H9 (cell line): ENCODE measurements around the gene CTU1. TPM values are rescaled to one million over a fixed set of nuclear protein-coding genes. Genes with fewer than 3 reads are reported as not detected.

Source experiments
- DNase-seq: peaks from one replicate; pipeline ENCODE4 v3.0.0-alpha.2; 2017
- H2AFZ ChIP-seq: one replicate; pipeline ENCODE4 v1.6.1; 2013; ENCODE audit warnings: mild to moderate bottlenecking, low read length, control low read depth, moderate library complexity
- H2AK5ac ChIP-seq: 2 replicates; pipeline ENCODE4 v1.6.1; 2013; ENCODE audit warnings: low read length, control low read depth, mixed read lengths; ENCODE audit not compliant: insufficient read length
- H2BK120ac ChIP-seq: one replicate; pipeline ENCODE4 v1.6.1; 2013; ENCODE audit warnings: low read depth, mild to moderate bottlenecking, low read length, control low read depth, inconsistent platforms; ENCODE audit not compliant: poor library complexity, severe bottlenecking
- H2BK12ac ChIP-seq: 2 replicates; pipeline ENCODE4 v1.6.1; 2013; ENCODE audit warnings: low read length, control low read depth, mixed read lengths, low read depth; ENCODE audit not compliant: insufficient read length
- H2BK15ac ChIP-seq: 2 replicates; pipeline ENCODE4 v1.6.1; 2013; ENCODE audit warnings: low read depth, low read length, control low read depth
- H2BK20ac ChIP-seq: one replicate; pipeline ENCODE4 v1.6.1; 2013; ENCODE audit warnings: low read depth, mild to moderate bottlenecking, low read length, control low read depth, inconsistent platforms; ENCODE audit not compliant: poor library complexity, severe bottlenecking
- H2BK5ac ChIP-seq: 2 replicates; pipeline ENCODE4 v1.6.1; 2013; ENCODE audit warnings: low read length, control low read depth, mixed read lengths; ENCODE audit not compliant: insufficient read length
- H3K14ac ChIP-seq: 2 replicates; pipeline ENCODE4 v1.6.1; 2013; ENCODE audit warnings: low read length, control low read depth; ENCODE audit not compliant: insufficient read depth
- H3K18ac ChIP-seq: 2 replicates; pipeline ENCODE4 v1.6.1; 2013; ENCODE audit warnings: low read depth, mild to moderate bottlenecking, mixed read lengths, low read length, control low read depth; ENCODE audit not compliant: insufficient read length
- H3K23ac ChIP-seq: 2 replicates; pipeline ENCODE4 v1.6.1; 2013; ENCODE audit warnings: low read length, control low read depth, mixed read lengths, low read depth; ENCODE audit not compliant: insufficient read length
- H3K23me2 ChIP-seq: 2 replicates; pipeline ENCODE4 v1.6.1; 2013; ENCODE audit warnings: low read depth, mild to moderate bottlenecking, mixed read lengths, low read length, control low read depth; ENCODE audit not compliant: insufficient read length, poor library complexity, severe bottlenecking
- H3K27ac ChIP-seq: 2 replicates; pipeline ENCODE4 v1.5.1; 2013; ENCODE audit warnings: low read length, control low read depth, mixed read lengths, low read depth; ENCODE audit not compliant: insufficient read length
- H3K27me3 ChIP-seq: 2 replicates; pipeline ENCODE4 v1.6.1; 2013; ENCODE audit warnings: low read length, control low read depth, inconsistent platforms; ENCODE audit not compliant: insufficient read depth
- H3K4ac ChIP-seq: 2 replicates; pipeline ENCODE4 v1.6.1; 2013; ENCODE audit warnings: low read depth, mild to moderate bottlenecking, control low read depth, inconsistent platforms, low read length, moderate library complexity
- H3K4me1 ChIP-seq: 2 replicates; pipeline ENCODE4 v1.6.1; 2013; ENCODE audit warnings: low read length, control low read depth, inconsistent platforms; ENCODE audit not compliant: insufficient read depth
- H3K4me2 ChIP-seq: 2 replicates; pipeline ENCODE4 v1.6.1; 2013; ENCODE audit warnings: low read length, control low read depth, mixed read lengths; ENCODE audit not compliant: insufficient read length, insufficient read depth
- H3K56ac ChIP-seq: 2 replicates; pipeline ENCODE4 v1.6.1; 2013; ENCODE audit warnings: low read depth, mild to moderate bottlenecking, mixed read lengths, low read length, control low read depth; ENCODE audit not compliant: insufficient read length
- H3K79me1 ChIP-seq: 2 replicates; pipeline ENCODE4 v1.6.1; 2013; ENCODE audit warnings: low read depth, mild to moderate bottlenecking, moderate library complexity, low read length, control low read depth, inconsistent platforms; ENCODE audit not compliant: insufficient read depth, poor library complexity, severe bottlenecking
- H3K79me2 ChIP-seq: 2 replicates; pipeline ENCODE4 v1.6.1; 2013; ENCODE audit warnings: low read length, control low read depth, inconsistent platforms; ENCODE audit not compliant: insufficient read depth
- H3K9ac ChIP-seq: 2 replicates; pipeline ENCODE4 v1.6.1; 2013; ENCODE audit warnings: low read length, control low read depth, mixed read lengths; ENCODE audit not compliant: insufficient read length; ENCODE audit errors: extremely low read depth
- H3K9me3 ChIP-seq: one replicate; pipeline ENCODE4 v1.6.1; 2013; ENCODE audit warnings: low read depth, low read length, inconsistent platforms; ENCODE audit not compliant: control insufficient read depth
- H3T11ph ChIP-seq: one replicate; pipeline ENCODE4 v1.6.1; 2013; ENCODE audit warnings: mild to moderate bottlenecking, low read length, control low read depth, inconsistent platforms
- H4K20me1 ChIP-seq: one replicate; pipeline ENCODE4 v1.6.1; 2013; ENCODE audit not compliant: control insufficient read depth, insufficient read length, insufficient read depth
- H4K5ac ChIP-seq: 2 replicates; pipeline ENCODE4 v1.6.1; 2013; ENCODE audit warnings: low read depth, mild to moderate bottlenecking, mixed read lengths, low read length, control low read depth; ENCODE audit not compliant: insufficient read length
- H4K8ac ChIP-seq: replicated peaks from 2 replicates; pipeline ENCODE4 v1.6.1; 2013; ENCODE audit warnings: low read length, control low read depth, mixed read lengths, low read depth; ENCODE audit not compliant: insufficient read length
- H4K91ac ChIP-seq: 2 replicates; pipeline ENCODE4 v1.6.1; 2013; ENCODE audit warnings: low read depth, mild to moderate bottlenecking, moderate library complexity, mixed read lengths, low read length, control low read depth; ENCODE audit not compliant: insufficient read length
- H3K27ac Mint-ChIP-seq, 3 experiments: 2 replicates in 2 of 3; 3 replicates in 1 of 3; pipeline ENCODE4 v1.8.0; 2020 to 2021; ENCODE audit warnings: mixed read lengths in 3 of 3, mild to moderate bottlenecking in 1 of 3, moderate library complexity in 1 of 3
- H3K27me3 Mint-ChIP-seq: 2 replicates; pipeline ENCODE4 v1.8.0; 2021; ENCODE audit warnings: low read depth, mild to moderate bottlenecking, moderate library complexity, mixed read lengths
- H3K36me3 Mint-ChIP-seq, 3 experiments: 2 replicates in 2 of 3; 3 replicates in 1 of 3; pipeline ENCODE4 v1.8.0; 2020 to 2021; ENCODE audit warnings: low read depth in 3 of 3, mixed read lengths in 3 of 3; ENCODE audit not compliant: insufficient read depth in 1 of 3
- H3K4me1 Mint-ChIP-seq, 2 experiments: 2 replicates each; pipeline ENCODE4 v1.8.0; 2020; ENCODE audit warnings: mixed read lengths in 2 of 2
- H3K4me3 Mint-ChIP-seq, 2 experiments: 2 replicates in 1 of 2; 3 replicates in 1 of 2; pipeline ENCODE4 v1.8.0; 2020 to 2021; ENCODE audit warnings: mild to moderate bottlenecking in 2 of 2, mixed read lengths in 2 of 2, moderate library complexity in 1 of 2
- H3K9me3 Mint-ChIP-seq, 2 experiments: 2 replicates in 1 of 2; 3 replicates in 1 of 2; pipeline ENCODE4 v1.8.0; 2020; ENCODE audit warnings: mild to moderate bottlenecking in 2 of 2, mixed read lengths in 2 of 2, moderate library complexity in 1 of 2
- CTCF ChIP-seq: fragments of 200-600 bp; sonication (generic); conservative IDR thresholded peaks from 3 replicates; pipeline ENCODE4 v1.8.0; 2021; ENCODE audit warnings: antibody characterized with exemption, mild to moderate bottlenecking
- WGBS: extraction: QIAGEN DNeasy Blood & Tissue Kit; methylation state at CpG from one replicate; pipeline ENCODE4 v1.1.7; 2013; ENCODE audit warnings: missing lambda C conversion rate, low lambda C conversion rate, mixed read lengths; ENCODE audit not compliant: insufficient read length; ENCODE audit errors: extremely low coverage; 5-methylcytosine and 5-hydroxymethylcytosine counted together
- total RNA-seq: library from RNA; stranded (reverse); gene quantifications from 2 replicates; pipeline ENCODE4 v1.2.1, GENCODE V29; 2021

CTU1 gene
- total RNA-seq, 1 experiment from 2014 or later = 8.8 TPM

GRCh38 chr19:51124729-51125128 is 16.5 kb upstream of the CTU1 start, which contains the start of gene SIGLEC9:
Gene SIGLEC9 (plus strand): TSS chr19:51124906. CDS start chr19:51124975, 69 bp downstream.
- Histone ChIP-seq H3K4ac (no peak within 1 kb of the TSS), H3K23me2 (no peaks in the 10 kb centered on the region), H2AK5ac (no peak within 1 kb of the TSS), H2AFZ (no peak within 1 kb of the TSS), H2BK20ac (no peak within 1 kb of the TSS), H3K14ac (no peak within 1 kb of the TSS), H4K5ac (no peak within 1 kb of the TSS), H3K4me1 (no peaks in the 10 kb centered on the region), H3K56ac (no peak within 1 kb of the TSS), H2BK12ac (no peak within 1 kb of the TSS), H4K20me1 (no peaks in the 10 kb centered on the region), H3K9me3 (no peaks in the 10 kb centered on the region), H4K91ac (no peak within 1 kb of the TSS), H3K79me2 (no peaks in the 10 kb centered on the region), H4K8ac (no peak within 1 kb of the TSS), H2BK5ac (no peak within 1 kb of the TSS), H3T11ph (no peak within 1 kb of the TSS), H3K4me2 (no peak within 1 kb of the TSS), H3K27me3 (no peaks in the 10 kb centered on the region), H3K18ac (no peak within 1 kb of the TSS), H3K79me1 (no peaks in the 10 kb centered on the region), H3K9ac (no peak within 1 kb of the TSS), H3K23ac (no peak within 1 kb of the TSS), H3K27ac (no peak within 1 kb of the TSS), H2BK15ac (no peak within 1 kb of the TSS), H2BK120ac (no peak within 1 kb of the TSS)
- peaks cover 19% of the 10 kb centered on the region for H3K27me3 Mint-ChIP-seq
- H3K4me1 Mint-ChIP-seq = peaks cover 0 to 3% of the 10 kb centered on the region in 2 experiments; a peak in 1 of 4 replicates
- H3K27ac Mint-ChIP-seq = peak within 1 kb of the TSS in 1 of 3 experiments; percentile 49; a peak in 2 of 7 replicates
- no peaks in the 10 kb centered on the region for H3K36me3 Mint-ChIP-seq
- H3K9me3 Mint-ChIP-seq = no peaks in the 10 kb centered on the region
- TF ChIP-seq CTCF = no peak
- no peak within 1 kb of the TSS for H3K4me3 Mint-ChIP-seq
- no CpG with 5 or more reads among the region's 14 CpGs for WGBS
- no peak for DNase-seq
